Activated naive CD4-positive, alpha-beta T cell treated with anti-CD3 and anti-CD28 coated beads, Interleukin-2, amount 10 ng/mL, durations not matched to agents 7 days and 5 days (primary cell): ENCODE results near the gene POU3F3.

ENCODE experiments used
- CTCF ChIA-PET: fragments of 350-600 bp; sonication (Branson Sonifier 250); formaldehyde crosslinking; loops from one replicate; lab custom pipeline; 2021; ENCODE audit warnings: antibody characterized with exemption; lab: Charles Lee
- DNase-seq: peaks from one replicate; pipeline ENCODE4 v3.0.0-alpha.2; 2020
- H3K27ac Mint-ChIP-seq: one replicate; pipeline ENCODE4 v1.8.0; 2021; ENCODE audit warnings: mild to moderate bottlenecking, moderate library complexity, mixed read lengths
- H3K27me3 Mint-ChIP-seq: one replicate; pipeline ENCODE4 v1.8.0; 2021; ENCODE audit warnings: mild to moderate bottlenecking, mixed read lengths
- H3K36me3 Mint-ChIP-seq: one replicate; pipeline ENCODE4 v1.8.0; 2021; ENCODE audit warnings: mixed read lengths
- H3K4me1 Mint-ChIP-seq: one replicate; pipeline ENCODE4 v1.8.0; 2021; ENCODE audit warnings: mixed read lengths
- H3K4me3 Mint-ChIP-seq: one replicate; pipeline ENCODE4 v1.8.0; 2021; ENCODE audit warnings: mild to moderate bottlenecking, moderate library complexity, mixed read lengths
- H3K9me3 Mint-ChIP-seq: one replicate; pipeline ENCODE4 v1.8.0; 2021; ENCODE audit warnings: mixed read lengths

POU3F3 gene

DNA sequence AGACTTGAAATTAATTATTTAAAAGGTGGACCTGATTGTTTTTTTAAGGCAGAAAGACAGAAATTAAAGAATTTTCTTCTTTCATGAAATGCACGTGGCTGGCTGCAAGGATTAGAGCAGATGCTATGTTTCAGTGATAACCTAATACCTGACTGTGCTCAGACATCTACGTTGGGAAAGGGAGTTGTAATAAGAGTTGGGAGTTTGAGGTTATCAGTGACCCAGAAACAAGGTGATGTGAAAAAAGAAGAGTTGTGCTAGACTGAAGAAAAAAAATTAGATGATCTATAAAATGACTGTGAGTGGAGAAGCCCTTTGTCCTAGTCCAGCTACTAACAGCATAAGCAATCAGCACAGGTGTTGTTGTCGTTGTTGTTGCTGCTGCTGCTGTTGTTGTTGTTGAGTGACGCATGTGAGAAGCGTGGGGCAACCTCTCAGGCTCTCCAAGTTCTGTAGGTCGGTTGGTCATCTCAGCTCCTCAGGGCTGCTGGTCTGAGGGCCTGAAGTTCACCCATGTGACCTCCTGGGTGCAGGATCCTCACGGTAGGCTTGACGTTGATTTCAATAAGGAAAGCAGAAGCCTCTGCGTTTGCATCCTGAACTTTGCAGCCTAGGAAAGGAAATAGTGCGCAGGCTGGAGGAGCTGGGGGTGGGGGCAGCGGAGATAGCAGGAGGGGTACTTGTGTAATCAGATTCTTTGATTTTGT lies 7.6 kb downstream of the POU3F3 start:
- Mint-ChIP-seq H3K27me3 (peaks cover 90% of the 10 kb centered on the region), H3K4me1 (peaks cover 11% of the 10 kb centered on the region), H3K36me3 (no peaks in the 10 kb centered on the region), H3K27ac (peak overlapping the region; percentile 83), H3K9me3 (no peaks in the 10 kb centered on the region), H3K4me3 (no peak overlapping the region)
- DNase-seq = no peak
- CTCF ChIA-PET = interaction anchor here (3.7 kb wide), 1 partner anchor 12 kb away, joined by 12 read pairs; no protein-coding TSS in a partner anchor

DNA sequence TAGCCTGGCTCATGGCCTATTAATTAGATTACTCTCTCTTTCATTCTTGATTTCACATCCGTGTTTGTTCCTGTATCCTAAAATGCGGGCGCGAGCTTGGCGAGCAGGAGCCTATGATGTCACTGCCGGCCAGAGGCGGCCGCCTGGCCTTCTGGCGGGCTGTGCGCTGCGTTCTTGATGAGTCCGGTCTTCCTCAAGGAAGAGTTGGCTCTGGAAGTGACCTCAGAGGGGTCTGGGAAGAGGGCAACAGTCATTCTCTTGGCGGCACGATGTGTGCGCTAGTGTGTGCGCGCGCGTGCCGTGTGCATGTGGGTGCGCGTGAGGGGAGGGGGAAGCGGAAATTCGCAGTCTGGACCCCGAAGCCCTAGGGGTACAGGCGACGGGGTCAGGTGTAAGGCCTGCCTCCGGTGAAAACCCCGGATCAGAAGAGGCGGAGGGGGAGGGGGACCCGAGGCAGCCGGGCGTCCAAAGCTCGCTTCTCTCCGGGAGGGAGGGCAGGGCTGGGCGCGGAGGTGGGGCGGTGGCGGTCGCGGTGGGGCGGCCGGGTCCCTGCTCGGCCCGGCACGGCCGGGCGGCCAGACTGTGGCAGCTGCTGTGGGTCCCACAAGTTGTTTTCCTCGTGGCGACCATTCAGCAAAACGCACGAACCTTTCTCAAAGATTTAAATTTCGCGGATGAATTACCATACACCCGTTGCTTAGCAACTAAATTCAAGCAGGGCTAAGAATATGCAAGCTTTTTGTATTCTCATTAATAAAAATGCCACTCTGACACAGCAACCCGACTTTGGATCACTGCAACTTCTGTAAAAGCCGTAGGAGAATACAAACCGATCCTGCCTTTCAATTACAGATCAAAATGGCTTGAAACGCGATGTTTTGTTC lies 8.4 kb downstream of the POU3F3 start:
- Mint-ChIP-seq H3K27me3 (peaks cover 90% of the 10 kb centered on the region), H3K9me3 (no peaks in the 10 kb centered on the region), H3K4me3 (peak overlapping the region; percentile 15), H3K4me1 (peaks cover 8% of the 10 kb centered on the region), H3K36me3 (no peaks in the 10 kb centered on the region), H3K27ac (peak overlapping the region; percentile 83)
- no peak for DNase-seq
- CTCF ChIA-PET = interaction anchor here (3.7 kb wide), 1 partner anchor 13 kb away, joined by 12 read pairs; no protein-coding TSS in a partner anchor

DNA sequence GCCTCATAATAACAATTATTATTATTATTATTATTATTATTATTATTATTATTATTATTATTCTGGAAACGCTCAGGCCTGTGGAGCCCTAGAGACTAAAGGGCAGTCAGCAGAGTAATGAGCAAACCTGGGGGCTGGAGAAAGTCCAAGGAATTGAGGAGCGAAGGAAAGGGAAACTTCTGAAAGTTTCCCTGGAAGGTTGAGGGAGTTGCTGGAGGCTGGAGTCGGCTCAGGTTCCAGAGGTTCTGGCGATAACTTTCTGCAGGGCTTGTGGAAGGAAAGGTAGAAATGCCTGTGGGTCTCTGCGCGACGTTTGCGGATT lies 9.2 kb downstream of the POU3F3 start:
- Mint-ChIP-seq H3K9me3 (no peaks in the 10 kb centered on the region), H3K27ac (no peak overlapping the region), H3K36me3 (no peaks in the 10 kb centered on the region), H3K27me3 (peaks cover 92% of the 10 kb centered on the region), H3K4me1 (peaks cover 3% of the 10 kb centered on the region), H3K4me3 (no peak overlapping the region)
- CTCF ChIA-PET = interaction anchor here (3.7 kb wide), 1 partner anchor 14 kb away, joined by 12 read pairs; no protein-coding TSS in a partner anchor
- DNase-seq = no peak

DNA sequence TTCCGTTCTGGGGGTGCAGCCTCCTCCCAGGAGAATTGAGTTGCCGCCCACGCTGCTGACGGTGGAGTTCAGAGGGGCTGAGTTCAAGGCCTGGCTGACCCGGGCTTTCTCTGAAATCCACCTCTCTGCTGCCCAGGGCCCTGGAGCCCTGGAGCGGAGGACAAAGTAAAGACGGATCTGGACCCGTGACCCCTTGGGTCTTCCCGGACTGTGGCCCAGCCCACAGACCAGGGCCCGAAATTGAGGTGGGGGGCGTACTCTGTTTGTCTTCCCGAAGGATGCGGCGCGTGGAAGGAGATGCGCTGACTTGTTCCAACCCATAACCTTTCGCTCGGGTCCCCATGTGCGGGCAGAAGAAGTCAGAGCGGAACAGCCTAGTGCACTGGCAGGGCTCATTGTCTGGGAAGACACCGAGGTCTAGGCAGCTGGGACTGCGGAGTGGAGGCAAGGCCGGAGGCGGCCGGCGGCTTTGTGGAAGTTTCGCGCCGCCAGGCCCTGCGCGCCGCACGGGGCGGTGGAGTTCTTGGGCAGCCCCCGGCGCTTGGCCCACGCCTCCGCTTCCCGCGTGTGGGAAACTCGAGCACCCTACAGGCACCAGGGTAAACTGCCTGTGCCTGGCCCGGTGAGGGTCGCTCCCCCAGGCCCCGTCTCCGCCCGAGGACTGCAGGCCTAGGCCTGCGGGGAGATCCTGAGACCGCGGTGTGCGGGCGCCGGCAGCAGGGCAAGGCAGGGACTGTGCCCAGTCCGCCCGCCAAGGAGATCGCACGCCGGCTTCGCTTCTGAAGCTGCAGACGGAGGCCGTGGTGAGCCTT lies 9.8 kb downstream of the POU3F3 start:
- no peak overlapping the region for H3K4me3 Mint-ChIP-seq
- no peak for DNase-seq
- CTCF ChIA-PET = no interaction called here
- peaks cover 3% of the 10 kb centered on the region for H3K4me1 Mint-ChIP-seq
- H3K9me3 Mint-ChIP-seq = no peaks in the 10 kb centered on the region
- H3K27me3 Mint-ChIP-seq = peaks cover 95% of the 10 kb centered on the region
- H3K27ac Mint-ChIP-seq = no peak overlapping the region
- no peaks in the 10 kb centered on the region for H3K36me3 Mint-ChIP-seq

DNA sequence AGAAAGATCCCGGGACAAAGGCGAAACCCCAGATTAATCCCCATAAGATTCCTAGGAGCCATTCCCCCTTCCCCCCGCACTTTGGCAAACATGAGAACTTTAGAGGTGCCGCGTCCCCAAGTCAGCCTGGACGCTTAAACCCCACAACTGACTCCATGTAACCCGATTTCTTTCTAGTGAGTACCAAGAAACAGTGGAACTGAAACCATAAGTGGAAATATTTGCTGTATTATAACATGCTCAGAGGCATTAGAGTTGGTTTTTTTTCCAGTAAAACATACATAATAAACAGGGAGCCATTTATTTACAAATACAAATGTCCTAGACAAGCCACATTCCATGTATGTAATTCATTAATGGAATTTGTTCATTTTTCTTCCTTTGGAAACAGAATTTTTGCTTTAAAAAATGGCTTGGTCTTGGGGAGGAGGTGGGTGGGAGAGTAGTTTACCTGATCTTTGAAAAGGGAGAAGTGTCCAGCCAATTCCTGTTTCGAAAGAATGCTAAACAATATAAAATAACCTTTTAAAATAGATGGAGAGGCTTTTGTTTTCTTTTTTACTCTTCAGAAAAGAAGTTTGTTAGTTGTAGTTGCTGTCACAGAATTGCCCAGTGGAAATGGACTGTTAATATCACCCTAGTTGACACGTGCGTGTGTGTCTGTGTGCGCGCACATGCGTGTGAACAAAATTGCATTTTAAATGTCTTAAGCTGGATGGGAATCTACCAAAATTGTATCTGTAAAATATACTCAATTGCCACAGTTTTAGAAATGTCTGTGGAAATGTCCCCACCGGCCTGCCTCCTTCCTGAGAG lies 10.6 kb downstream of the POU3F3 start:
- CTCF ChIA-PET = interaction anchor here (1.1 to 7.0 kb wide), 2 partner anchors 9 to 15 kb away, joined by 3 to 39 read pairs; no protein-coding TSS in a partner anchor
- H3K4me3 Mint-ChIP-seq = no peak overlapping the region
- DNase-seq = no peak
- no peak overlapping the region for H3K27ac Mint-ChIP-seq
- H3K9me3 Mint-ChIP-seq = no peaks in the 10 kb centered on the region
- peaks cover 3% of the 10 kb centered on the region for H3K4me1 Mint-ChIP-seq
- H3K27me3 Mint-ChIP-seq = peaks cover 95% of the 10 kb centered on the region
- H3K36me3 Mint-ChIP-seq = no peaks in the 10 kb centered on the region

DNA sequence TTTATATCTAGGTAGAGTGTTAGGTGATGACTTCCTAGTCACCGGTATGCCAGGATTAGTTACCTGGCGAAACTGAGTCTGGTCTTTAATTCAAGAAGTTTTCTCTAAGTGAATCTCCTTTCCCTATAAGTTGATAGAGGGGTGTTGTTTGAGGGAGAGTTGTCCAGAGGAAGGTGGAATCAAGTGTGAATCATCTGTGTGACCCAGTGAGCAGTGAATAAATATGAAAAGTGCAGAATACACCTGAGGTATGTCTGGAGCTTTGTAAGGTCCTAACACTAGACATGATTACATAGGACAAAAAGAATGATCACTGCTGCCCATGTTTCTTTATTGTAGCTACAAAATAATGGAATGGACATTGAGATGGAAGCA lies 11.2 kb downstream of the POU3F3 start:
- Mint-ChIP-seq H3K4me1 (peaks cover 3% of the 10 kb centered on the region), H3K27me3 (peaks cover 95% of the 10 kb centered on the region), H3K4me3 (no peak overlapping the region), H3K36me3 (no peaks in the 10 kb centered on the region), H3K9me3 (no peaks in the 10 kb centered on the region), H3K27ac (no peak overlapping the region)
- CTCF ChIA-PET = interaction anchor here (1.1 to 7.0 kb wide), 2 partner anchors 8 to 15 kb away, joined by 3 to 39 read pairs; no protein-coding TSS in a partner anchor
- no peak for DNase-seq

DNA sequence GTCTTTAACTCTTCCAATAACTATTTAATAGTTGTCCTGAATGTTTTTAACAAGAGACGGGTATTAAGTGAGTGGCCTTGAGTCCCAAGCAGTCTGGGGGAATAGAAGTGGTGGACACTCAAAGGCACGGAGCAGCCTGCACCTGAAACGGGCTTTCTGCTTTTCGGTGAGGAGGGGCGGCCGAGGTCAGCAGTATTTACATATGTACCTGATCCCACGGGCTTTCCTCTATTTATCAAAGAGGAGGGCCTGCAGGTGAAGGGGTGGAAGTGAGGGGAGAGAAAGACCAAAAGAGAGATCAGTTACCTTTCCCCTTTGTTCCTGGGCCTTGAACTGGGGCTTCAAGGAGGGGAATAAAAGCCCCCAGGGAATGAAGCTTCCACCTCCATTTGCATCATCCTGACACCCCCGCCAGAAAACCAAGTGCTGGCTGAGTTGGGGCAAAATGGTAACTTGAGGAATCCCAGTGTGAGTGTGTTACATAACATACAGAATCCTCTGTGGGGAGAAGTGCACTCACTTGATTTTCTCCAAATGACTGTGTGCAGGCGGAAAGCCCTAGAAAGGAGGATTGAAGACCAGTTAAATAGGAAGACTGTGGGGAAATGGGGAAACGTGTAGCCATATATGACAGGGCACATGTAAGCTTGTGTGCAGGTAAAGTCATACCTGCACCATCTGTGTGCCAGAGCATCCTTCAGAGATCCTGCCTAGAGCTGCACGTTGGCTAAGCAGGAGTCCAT lies 12.4 kb downstream of the POU3F3 start:
- DNase-seq = no peak

DNA sequence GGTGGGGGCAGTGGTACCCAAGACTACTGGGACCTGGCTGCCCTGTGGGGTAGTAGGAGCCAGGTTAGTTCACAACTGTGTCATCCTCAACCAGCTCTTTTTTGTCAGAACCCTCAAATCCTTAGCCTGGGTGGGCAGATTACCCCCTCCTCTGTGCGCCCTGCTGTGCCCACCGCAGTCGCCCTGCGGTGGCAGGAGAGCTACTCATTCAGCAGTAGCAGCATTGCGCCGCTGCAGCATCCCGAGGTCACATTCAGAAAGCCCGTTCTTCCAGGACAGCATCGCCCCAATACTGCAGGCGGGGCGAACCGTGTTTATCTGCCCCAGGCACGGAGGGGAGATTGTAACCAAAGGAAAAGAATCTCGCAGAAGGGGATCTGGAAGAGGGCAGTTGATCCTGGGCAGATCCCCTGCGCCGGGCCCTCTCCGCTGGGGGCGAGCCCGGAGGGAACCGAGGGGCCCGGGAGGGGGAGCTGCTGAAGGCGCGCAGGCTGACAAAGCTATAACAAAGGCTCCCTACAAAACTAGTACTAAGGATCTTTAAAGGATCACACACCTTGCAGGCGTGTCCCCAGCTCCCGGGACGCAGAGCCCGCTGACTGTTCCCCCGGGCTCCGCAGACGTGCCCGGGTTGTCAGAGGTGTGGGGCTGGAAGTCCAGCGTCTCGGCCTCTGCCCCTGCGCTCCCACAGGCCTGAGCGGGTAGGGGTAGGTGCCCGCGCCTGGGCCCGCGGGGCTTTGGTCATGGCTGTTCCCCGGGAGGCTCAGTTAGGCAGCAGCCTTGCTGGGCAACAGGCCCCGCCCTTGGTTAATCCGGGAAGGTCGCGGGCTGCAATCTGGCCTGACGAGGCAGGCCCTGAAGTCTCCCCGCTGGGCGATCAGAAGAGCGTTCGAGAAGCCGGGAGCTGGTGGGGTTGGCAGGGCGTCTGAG lies 13.2 kb downstream of the POU3F3 start:
- Mint-ChIP-seq H3K27me3 (peaks cover 99% of the 10 kb centered on the region), H3K4me3 (no peak overlapping the region), H3K9me3 (no peaks in the 10 kb centered on the region), H3K4me1 (peaks cover 8% of the 10 kb centered on the region), H3K36me3 (no peaks in the 10 kb centered on the region), H3K27ac (no peak overlapping the region)
- no peak for DNase-seq
- CTCF ChIA-PET = interaction anchor here (1.2 to 7.0 kb wide), 2 partner anchors 17 to 22 kb away, joined by 3 to 39 read pairs; no protein-coding TSS in a partner anchor

More for the DNA sequence above, 12.4 kb downstream of the POU3F3 start:
- CTCF ChIA-PET = interaction anchor here (7.0 kb wide), 1 partner anchor 16 kb away, joined by 39 read pairs; no protein-coding TSS in a partner anchor
- H3K27ac Mint-ChIP-seq = no peak overlapping the region
- no peaks in the 10 kb centered on the region for H3K9me3 Mint-ChIP-seq
- peaks cover 99% of the 10 kb centered on the region for H3K27me3 Mint-ChIP-seq
- no peak overlapping the region for H3K4me3 Mint-ChIP-seq
- H3K36me3 Mint-ChIP-seq = no peaks in the 10 kb centered on the region
- peaks cover 3% of the 10 kb centered on the region for H3K4me1 Mint-ChIP-seq

DNA sequence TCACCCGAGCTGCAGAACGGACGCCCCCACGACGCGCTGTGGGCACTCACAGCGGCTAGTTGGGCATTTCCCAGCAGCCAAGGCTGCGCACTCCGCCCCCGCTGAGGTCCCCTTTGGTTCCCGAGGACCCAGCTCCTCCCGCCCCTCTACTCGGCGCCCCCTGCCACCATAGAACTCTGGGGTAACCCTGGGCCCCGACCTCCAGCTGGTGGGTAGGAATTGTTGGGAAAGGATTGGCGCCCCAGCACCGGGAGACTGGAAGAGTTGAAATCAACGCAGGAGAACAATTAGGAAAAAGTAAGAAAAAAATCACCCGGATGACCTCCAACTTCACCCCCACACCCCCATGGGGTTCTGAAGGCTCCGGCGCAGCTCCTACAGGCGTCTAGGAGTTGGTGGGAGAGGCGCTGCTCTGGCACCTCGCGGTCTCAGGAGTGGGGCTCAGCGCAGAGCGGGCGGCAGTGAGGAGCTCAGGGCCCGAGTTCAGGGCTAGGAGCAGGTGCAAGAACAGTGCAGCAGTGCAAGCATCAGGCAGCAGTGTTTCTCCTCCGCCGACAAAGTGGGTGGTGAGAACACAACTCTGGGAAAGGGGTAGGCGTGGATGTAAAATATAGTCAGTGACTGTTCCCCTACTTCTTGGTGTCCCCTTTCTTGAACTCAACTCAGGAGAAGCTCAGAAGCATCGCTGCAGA lies 14.0 kb downstream of the POU3F3 start:
- no peaks in the 10 kb centered on the region for H3K36me3 Mint-ChIP-seq
- no peak for DNase-seq
- CTCF ChIA-PET = interaction anchor here (1.2 to 7.0 kb wide), 2 partner anchors 18 to 23 kb away, joined by 3 to 39 read pairs; no protein-coding TSS in a partner anchor
- H3K27ac Mint-ChIP-seq = no peak overlapping the region
- H3K9me3 Mint-ChIP-seq = no peaks in the 10 kb centered on the region
- H3K4me3 Mint-ChIP-seq = no peak overlapping the region
- peaks cover 99% of the 10 kb centered on the region for H3K27me3 Mint-ChIP-seq
- peaks cover 12% of the 10 kb centered on the region for H3K4me1 Mint-ChIP-seq

DNA sequence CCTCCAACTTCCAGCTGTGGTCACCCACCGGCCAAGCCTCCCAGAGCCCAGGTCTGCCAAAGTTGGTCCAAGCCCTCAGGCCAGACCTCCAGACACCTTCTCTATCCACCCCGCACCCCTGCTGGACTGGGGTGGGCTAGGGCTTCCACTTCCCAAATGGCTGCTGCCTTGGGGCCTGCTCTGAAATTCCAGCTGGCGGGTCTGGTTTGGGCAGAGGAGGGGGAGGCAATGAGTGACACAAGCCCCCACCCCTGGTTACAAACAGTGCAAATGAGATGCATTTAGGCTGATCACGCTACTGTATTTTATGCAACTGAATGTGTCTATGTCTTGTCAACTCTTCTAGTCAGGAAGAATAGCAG lies 14.6 kb downstream of the POU3F3 start:
- Mint-ChIP-seq H3K27me3 (peaks cover 99% of the 10 kb centered on the region), H3K36me3 (no peaks in the 10 kb centered on the region), H3K9me3 (no peaks in the 10 kb centered on the region), H3K4me3 (no peak overlapping the region), H3K27ac (no peak overlapping the region), H3K4me1 (peaks cover 13% of the 10 kb centered on the region)
- DNase-seq = no peak
- CTCF ChIA-PET = interaction anchor here (1.2 to 7.0 kb wide), 2 partner anchors 19 to 24 kb away, joined by 3 to 39 read pairs; no protein-coding TSS in a partner anchor

DNA sequence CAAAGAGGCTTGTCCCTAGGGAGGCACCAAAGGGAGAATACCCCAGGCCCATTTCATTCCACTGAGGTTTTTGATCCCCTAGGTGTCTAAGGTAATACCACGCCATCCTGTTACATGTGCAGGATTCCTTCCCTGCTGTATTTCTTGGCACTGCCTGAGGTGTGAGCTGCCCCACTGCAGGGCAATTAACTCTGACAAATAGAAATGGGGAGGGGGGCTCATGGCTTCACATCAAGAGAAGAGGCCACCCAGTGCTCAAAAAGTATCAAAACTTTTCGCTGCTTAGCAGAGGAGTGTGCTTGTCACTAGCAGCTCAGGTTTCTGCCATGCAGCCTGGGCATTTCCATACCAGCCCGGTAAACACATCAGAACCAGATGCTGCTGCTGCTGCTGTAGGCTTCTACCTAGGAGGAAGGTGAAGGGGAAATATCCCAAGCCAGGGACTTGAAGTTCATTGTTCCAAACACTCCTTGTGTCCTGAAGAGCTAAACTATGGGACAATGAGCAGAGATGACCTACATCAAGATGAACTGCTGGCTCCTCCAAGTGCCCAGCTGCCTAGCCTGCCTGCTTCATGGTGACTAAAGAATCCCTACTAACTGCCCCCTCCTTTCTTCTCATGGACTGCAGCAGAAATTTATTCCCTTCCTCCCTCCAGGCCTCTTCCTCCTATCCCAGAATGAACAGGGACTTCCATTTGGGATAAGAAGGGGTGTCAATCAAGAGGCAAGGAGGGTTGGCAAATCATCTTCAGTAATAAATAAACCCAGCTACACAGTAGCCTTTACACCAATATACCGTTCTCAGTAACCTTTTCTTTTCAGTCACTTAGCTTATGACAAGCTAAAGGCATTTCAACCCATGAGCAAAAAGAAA lies 16.4 kb downstream of the POU3F3 start:
- CTCF ChIA-PET = interaction anchor here (7.0 kb wide), 1 partner anchor 20 kb away, joined by 39 read pairs; no protein-coding TSS in a partner anchor

More for the DNA sequence above, 16.4 kb downstream of the POU3F3 start:
- no peak for DNase-seq
- no peaks in the 10 kb centered on the region for H3K36me3 Mint-ChIP-seq
- H3K4me1 Mint-ChIP-seq = peaks cover 14% of the 10 kb centered on the region
- peaks cover 92% of the 10 kb centered on the region for H3K27me3 Mint-ChIP-seq
- no peak overlapping the region for H3K4me3 Mint-ChIP-seq
- H3K27ac Mint-ChIP-seq = no peak overlapping the region
- H3K9me3 Mint-ChIP-seq = no peaks in the 10 kb centered on the region
